Measurements from ENCODE around the gene CLDN6. TPM values are rescaled to one million over a fixed set of nuclear protein-coding genes. Genes with fewer than 3 reads are reported as not detected.

The CLDN6 gene, protein sequence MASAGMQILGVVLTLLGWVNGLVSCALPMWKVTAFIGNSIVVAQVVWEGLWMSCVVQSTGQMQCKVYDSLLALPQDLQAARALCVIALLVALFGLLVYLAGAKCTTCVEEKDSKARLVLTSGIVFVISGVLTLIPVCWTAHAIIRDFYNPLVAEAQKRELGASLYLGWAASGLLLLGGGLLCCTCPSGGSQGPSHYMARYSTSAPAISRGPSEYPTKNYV
- not detected in 2 replicates for total RNA-seq

GRCh38 chr16:3017794-3018506 is at the start of gene CLDN6:
Gene CLDN6 (minus strand): TSS chr16:3018183. CDS start chr16:3016021, 2,162 bp downstream.

DNA sequence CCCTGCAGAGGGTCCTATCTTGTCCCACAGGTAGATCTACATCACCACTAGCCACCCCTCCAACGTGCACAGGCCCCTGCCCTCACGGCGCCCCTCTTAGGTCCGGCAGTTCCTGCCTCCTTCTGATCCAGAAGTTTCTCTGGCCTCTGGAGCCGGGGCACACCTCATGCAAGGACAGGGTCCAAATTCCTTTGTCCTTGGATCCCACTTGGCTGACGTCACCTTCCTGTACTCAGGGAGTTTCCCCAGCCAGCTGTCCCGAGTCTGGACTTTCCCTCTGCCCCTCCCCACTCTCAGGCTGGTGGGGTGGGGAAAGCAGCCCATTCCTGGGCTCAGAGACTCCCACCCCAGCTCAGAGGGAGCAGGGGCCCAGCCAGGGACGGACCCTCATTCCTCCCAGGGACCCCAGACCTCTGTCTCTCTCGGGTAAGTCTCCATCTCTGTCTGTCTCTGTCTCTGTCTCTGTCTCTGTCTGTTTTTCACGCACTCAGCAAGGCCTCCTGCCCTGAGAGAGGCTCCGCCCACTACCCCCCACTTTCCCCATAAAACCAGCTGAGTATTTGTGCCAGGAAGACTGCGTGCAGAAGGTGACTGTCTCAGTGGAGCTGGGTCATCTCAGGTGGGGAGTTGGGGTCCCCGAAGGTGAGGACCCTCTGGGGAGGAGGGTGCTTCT is 47.2 kb upstream of the CLDN6 start, which contains the start of gene IL32:
IL32 (plus strand) TSS at position 572 of the 673 bp plus-strand sequence. CDS start 172 bp downstream, outside the sequence.

GRCh38 chr16:3045758-3046640 is 28.0 kb upstream of the CLDN6 start, which contains the start of gene MMP25:
Gene MMP25 (plus strand): TSS chr16:3046561. CDS start chr16:3046918, 357 bp downstream.

GRCh38 chr16:3036726-3037315 is 18.8 kb upstream of the CLDN6 start, which contains the start of gene BICDL2:
Gene BICDL2 (minus strand): TSS chr16:3036944. CDS start chr16:3035496, 1,448 bp downstream.

GRCh38 chr16:3023669-3024478 is 5.9 kb upstream of the CLDN6 start, which contains the start of the genes HCFC1R1 and THOC6:
Gene HCFC1R1 (minus strand): TSS chr16:3023942. CDS start chr16:3023941, 1 bp downstream.
Gene THOC6 (plus strand): TSS chr16:3024035. CDS start chr16:3024327, 292 bp downstream.

GRCh38 chr16:3020247-3020603 is 2.2 kb upstream of the CLDN6 start, which contains the start of gene TNFRSF12A:
Gene TNFRSF12A (plus strand): TSS chr16:3020368. CDS start chr16:3020398, 30 bp downstream.

GRCh38 chr16:3012828-3013420 is 5.1 kb downstream of the CLDN6 start, which contains the start of gene CLDN9:
Gene CLDN9 (plus strand): TSS chr16:3012923. CDS start chr16:3013363, 440 bp downstream.

DNA sequence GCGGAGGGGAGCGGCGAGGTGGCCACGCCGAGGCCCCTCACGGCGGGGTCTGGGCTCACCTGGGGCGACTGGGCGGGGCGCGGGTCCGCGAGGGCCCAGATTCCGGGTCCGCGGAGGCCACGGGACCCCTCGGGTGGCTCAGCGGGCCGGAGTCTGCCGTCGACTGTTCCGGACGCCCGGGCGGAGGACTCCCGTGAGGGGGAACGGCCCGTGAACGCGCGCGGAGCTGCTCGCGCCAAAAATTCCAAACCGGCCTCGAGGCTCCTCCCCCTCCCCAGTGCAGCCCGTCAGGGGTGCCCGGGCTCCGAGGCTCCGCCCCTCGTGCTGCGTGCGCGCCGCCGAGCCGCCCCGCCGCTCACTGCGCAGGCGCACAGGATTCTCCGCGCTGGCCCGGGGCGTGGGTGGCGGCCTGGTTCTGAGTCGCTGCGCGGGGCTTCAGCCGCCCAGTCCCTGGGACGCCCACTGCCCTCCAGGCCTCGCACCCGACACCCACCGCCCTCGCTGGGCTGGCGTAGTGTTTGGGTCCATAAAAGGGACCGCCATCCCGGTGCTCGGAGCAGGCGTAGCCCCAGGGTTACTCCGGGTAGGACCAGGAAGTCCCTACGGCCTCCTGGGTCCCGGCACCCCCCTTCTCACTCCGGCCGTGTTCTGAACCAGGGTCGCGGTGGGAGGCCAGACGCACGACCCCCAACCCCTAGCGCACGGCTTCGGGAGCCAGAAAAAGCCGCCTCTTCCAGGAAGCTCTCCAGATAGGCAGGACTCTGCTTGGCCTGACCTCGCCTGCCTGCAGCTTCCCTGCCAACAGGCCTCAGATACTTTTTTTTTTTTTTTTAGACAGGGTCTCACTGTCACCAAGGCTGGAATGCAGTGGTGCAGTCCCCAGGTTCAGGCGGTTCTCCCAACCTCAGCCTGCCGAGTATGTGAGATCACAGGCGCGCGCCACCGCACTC is 37.5 kb downstream of the CLDN6 start, which contains the start of gene PKMYT1:
PKMYT1 (minus strand) TSS at position 220 of the 950 bp plus-strand sequence. CDS start 789 bp downstream, outside the sequence.

DNA sequence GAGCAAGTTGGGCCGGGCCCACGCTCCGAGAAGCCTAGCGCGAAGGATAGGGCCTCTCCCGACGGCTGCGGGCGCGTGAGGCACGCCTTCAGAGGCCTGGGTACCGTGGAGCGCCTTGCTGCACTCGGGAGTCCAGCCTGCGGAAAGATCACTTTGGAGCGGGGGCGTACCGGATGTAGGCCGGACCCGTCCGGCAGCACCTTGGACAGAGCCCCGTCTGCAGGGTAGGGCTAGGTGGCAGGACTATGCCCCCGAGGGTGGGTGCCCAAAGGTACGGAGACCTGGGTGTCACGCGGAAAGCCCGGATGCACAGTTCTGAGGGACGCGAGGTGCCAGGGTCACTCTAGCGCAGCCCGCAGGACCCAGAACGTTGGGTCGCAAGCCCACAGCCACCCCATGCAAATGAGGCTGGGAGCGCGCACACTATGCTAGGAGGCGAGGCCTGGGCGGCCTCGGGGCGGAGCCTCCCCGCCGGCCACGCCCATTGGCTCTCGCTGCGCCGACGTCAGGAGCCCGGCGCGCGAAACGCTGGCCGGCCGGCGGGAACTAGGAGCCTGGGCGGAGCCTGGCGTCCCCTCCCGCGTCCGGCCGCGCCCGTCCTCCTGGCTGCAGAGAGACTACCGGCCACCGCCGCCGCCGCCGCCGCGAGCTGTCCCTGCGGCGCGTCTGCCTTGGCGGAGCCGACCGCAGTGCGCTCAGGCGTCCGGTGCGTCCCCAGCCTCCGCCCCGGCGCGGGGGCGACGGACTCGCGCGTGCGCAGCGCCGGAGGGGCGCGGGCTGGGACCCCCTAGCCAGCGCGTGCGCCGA is 49.0 kb downstream of the CLDN6 start, which contains the start of gene PAQR4:
PAQR4 (plus strand) TSS at position 611 of the 807 bp plus-strand sequence. CDS start 327 bp downstream, outside the sequence.

Other genes with a start within 250 kb of the CLDN6 start
- gene ELOB, start 240.9 kb downstream of the CLDN6 start, total RNA-seq = 377 and 396 TPM in 2 replicates
- not detected in 2 replicates for gene PRSS33, start 230.6 kb downstream of the CLDN6 start, total RNA-seq
- not detected in 2 replicates for gene PRSS41, start 219.7 kb downstream of the CLDN6 start, total RNA-seq
- 1.6 and 3.4 TPM in 2 replicates for gene PRSS21, start 200.9 kb downstream of the CLDN6 start, total RNA-seq
- 0.55 and 0.87 TPM in 2 replicates for gene ZG16B, start 187.9 kb downstream of the CLDN6 start, total RNA-seq
- 0.12 and 1.5 TPM in 2 replicates for gene PRSS22, start 160.0 kb downstream of the CLDN6 start, total RNA-seq
- 65.2 and 78.6 TPM in 2 replicates for gene FLYWCH2, start 135.0 kb downstream of the CLDN6 start, total RNA-seq
- 50.8 and 70.2 TPM in 2 replicates for gene FLYWCH1, start 106.3 kb downstream of the CLDN6 start, total RNA-seq
- gene KREMEN2, start 53.9 kb downstream of the CLDN6 start, total RNA-seq = 0.11 TPM in 1 of 2 replicates, not detected in the other
- 3.6 and 11.2 TPM in 2 replicates for gene PAQR4, start 48.8 kb downstream of the CLDN6 start, total RNA-seq
- 3.5 and 16.8 TPM in 2 replicates for gene PKMYT1, start 37.7 kb downstream of the CLDN6 start, total RNA-seq
- gene CLDN9, start 5.3 kb downstream of the CLDN6 start, total RNA-seq = not detected in 2 replicates
- 269 and 359 TPM in 2 replicates for gene TNFRSF12A, start 2.2 kb upstream of the CLDN6 start, total RNA-seq
- 4.6 and 17.7 TPM in 2 replicates for gene HCFC1R1, start 5.8 kb upstream of the CLDN6 start, total RNA-seq
- 31.4 and 32.7 TPM in 2 replicates for gene THOC6, start 5.9 kb upstream of the CLDN6 start, total RNA-seq
- under 0.01 and 0.25 TPM in 2 replicates for gene BICDL2, start 18.8 kb upstream of the CLDN6 start, total RNA-seq
- gene MMP25, start 28.4 kb upstream of the CLDN6 start, total RNA-seq = under 0.01 and 0.11 TPM in 2 replicates
- gene IL32, start 47.5 kb upstream of the CLDN6 start, total RNA-seq = 1.9 and 8.6 TPM in 2 replicates
- not detected in 2 replicates for gene ZSCAN10, start 81.1 kb upstream of the CLDN6 start, total RNA-seq
- gene ZNF205, start 94.4 kb upstream of the CLDN6 start, total RNA-seq = 20.5 and 24.1 TPM in 2 replicates
- gene ZNF213, start 116.8 kb upstream of the CLDN6 start, total RNA-seq = 7.4 and 9.5 TPM in 2 replicates
- gene OR1F1, start 170.0 kb upstream of the CLDN6 start, total RNA-seq = not detected in 2 replicates
- 8.1 and 9.2 TPM in 2 replicates for gene ZNF200, start 217.0 kb upstream of the CLDN6 start, total RNA-seq
- 0.12 TPM in 1 of 2 replicates, not detected in the other for gene MEFV, start 238.4 kb upstream of the CLDN6 start, total RNA-seq